Renal pelvis (tissue), 4 donors: ENCODE data around the gene SPATS2. TPM values are rescaled to one million over a fixed set of nuclear protein-coding genes. Genes with fewer than 3 reads are reported as not detected.
"Not testable (repeated sequence)": the region's sequence is repeated elsewhere in the genome, so short reads cannot be mapped to it uniquely, and the experiment has no call there.

Experiments
- DNase-seq: peaks from one replicate; pipeline ENCODE4 v3.0.0-alpha.2; 2013
- polyA plus RNA-seq, 3 donors: library from polyadenylated mRNA; unstranded; fragments of 120-200 nt; gene quantifications; one replicate each; pipeline ENCODE4 v1.2.1, GENCODE V29; 2013; ENCODE audit not compliant: insufficient read length in 3 of 3

Gene SPATS2
- polyA plus RNA-seq, 3 donors = 42.5 to 53.3 (median 51.5) TPM

GRCh38 chr12:49397000-49397399 is 29.7 kb downstream of the SPATS2 start:
- DNase-seq = no peak

GRCh38 chr12:49400304-49400703 is 33.0 kb downstream of the SPATS2 start:
- no peak for DNase-seq

GRCh38 chr12:49403971-49404450 is 36.7 kb downstream of the SPATS2 start:
- no peak for DNase-seq

- DNase-seq = no peak
These were observed 37.7 kb downstream of the SPATS2 start for GRCh38 chr12:49404956-49405355.

- DNase-seq = no peak
These were observed 43.6 kb downstream of the SPATS2 start for GRCh38 chr12:49410818-49411217.

GRCh38 chr12:49413010-49413409 is 45.7 kb downstream of the SPATS2 start:
- DNase-seq = no peak

- no peak for DNase-seq
These were observed 46.5 kb downstream of the SPATS2 start for GRCh38 chr12:49413796-49414195.

- DNase-seq = no peak
These were observed 47.1 kb downstream of the SPATS2 start for GRCh38 chr12:49414364-49414763.

- no peak for DNase-seq
These were observed 48.3 kb downstream of the SPATS2 start for GRCh38 chr12:49415521-49415970.

- no peak for DNase-seq
These were observed 49.6 kb downstream of the SPATS2 start for GRCh38 chr12:49416892-49417291.

- DNase-seq = no peak
These were observed 50.3 kb downstream of the SPATS2 start for GRCh38 chr12:49417558-49417957.

- DNase-seq = no peak
These were observed 53.3 kb downstream of the SPATS2 start for GRCh38 chr12:49420556-49420955.

GRCh38 chr12:49422114-49422513 is 54.9 kb downstream of the SPATS2 start:
- no peak for DNase-seq

GRCh38 chr12:49428793-49429192 is 61.5 kb downstream of the SPATS2 start:
- DNase-seq = no peak

- DNase-seq = no peak
These were observed 65.4 kb downstream of the SPATS2 start for GRCh38 chr12:49432616-49433015.

- not testable (repeated sequence) for DNase-seq
These were observed 69.5 kb downstream of the SPATS2 start for GRCh38 chr12:49436799-49437198.

- DNase-seq = no peak
These were observed 71.8 kb downstream of the SPATS2 start for GRCh38 chr12:49439042-49439441.

GRCh38 chr12:49440035-49440434 is 72.8 kb downstream of the SPATS2 start:
- DNase-seq = no peak

GRCh38 chr12:49442915-49443314 is 75.7 kb downstream of the SPATS2 start:
- no peak for DNase-seq

GRCh38 chr12:49446571-49446970 is 79.3 kb downstream of the SPATS2 start:
- DNase-seq = no peak

GRCh38 chr12:49448858-49449257 is 81.6 kb downstream of the SPATS2 start:
- DNase-seq = no peak

GRCh38 chr12:49451468-49452259 is 84.4 kb downstream of the SPATS2 start:
- DNase-seq = no peak

- DNase-seq = peak; percentile 31
These were observed 88.2 kb downstream of the SPATS2 start for GRCh38 chr12:49455501-49455900.
